ENCODE measurements around the gene EHMT1.

EHMT1 gene

DNA sequence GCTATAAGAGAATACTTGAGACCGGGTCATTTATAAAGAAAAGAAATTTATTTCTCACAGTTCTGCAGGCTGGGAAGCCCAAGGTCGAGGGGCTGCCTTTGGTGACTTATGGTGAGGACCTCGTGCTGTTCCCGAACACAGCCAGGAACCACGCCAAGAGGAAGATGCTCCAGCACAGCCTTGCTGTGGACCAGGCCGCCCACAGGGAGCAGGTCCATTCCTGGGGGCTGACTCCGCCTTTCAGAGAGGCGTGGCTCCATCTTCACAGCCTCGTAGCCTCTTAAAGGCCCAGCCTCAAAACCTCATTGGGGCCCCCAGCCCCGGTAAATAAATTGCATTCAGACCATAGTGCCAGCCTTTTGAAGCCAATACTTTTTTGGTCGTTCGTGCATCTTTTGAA is 165.2 kb downstream of the EHMT1 start:
- H3K4me1 ChIP-seq (ENCODE audit: control insufficient read depth, insufficient read depth, low read length) = peaks cover 7% of the 10 kb centered on the region
- H3K4me3 ChIP-seq (ENCODE audit: low read depth, low read length) = no peak overlapping the region
- H3K9me3 ChIP-seq (ENCODE audit: control insufficient read depth, insufficient read depth, low read length) = no peaks in the 10 kb centered on the region
- H3K27me3 ChIP-seq (ENCODE audit: control insufficient read depth, insufficient read depth, low read length) = no peaks in the 10 kb centered on the region
- no peak overlapping the region for H3K27ac ChIP-seq (ENCODE audit: low read depth, low read length)
- no peak overlapping the region for H3K9ac ChIP-seq (ENCODE audit: low read depth, low read length)
- peaks cover 52% of the 10 kb centered on the region for H3K36me3 ChIP-seq (ENCODE audit: control insufficient read depth, insufficient read depth, low read length)

DNA sequence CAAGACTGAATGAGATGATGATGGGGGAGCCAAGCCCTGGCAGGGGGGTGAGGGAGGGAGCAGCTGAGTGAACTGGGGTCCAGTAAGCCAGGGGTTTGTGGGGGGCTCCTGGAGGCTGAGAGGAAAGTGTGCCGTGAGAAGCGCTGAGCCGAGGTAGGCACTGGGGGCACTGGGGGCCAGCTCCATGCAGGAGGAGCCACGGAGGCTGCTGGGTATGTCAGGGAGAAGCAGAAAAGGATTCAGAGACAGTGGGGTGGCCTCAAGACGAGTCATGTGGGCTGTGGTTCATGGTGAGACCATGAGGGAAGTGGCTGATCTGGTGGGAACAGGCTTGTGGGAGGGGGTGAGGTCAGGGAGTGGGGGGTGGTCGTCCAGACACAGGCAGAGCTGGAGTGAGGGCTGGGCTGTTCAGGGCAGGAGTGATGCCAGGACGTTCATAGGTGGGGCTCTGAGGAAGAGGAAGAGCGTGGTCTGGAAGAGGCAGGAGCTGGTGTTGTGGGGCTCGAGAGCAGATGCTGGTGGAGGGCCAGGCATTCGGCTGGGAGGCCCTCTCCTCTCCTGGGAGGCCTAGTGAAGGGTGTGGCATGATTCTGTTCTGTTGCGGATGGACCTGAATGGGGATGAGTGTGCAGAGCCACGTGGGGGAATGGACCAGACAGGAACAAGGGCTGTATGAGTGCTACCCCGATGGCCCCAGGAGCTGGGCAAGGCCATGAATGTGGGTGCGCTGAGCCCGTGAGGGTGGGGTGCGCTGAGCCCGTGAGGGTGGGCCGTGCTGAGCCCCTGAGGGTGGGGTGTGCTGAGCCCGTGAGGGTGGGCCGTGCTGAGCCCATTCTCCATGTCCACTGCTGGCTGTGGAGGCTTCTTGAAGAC is 166.1 kb downstream of the EHMT1 start:
- no peaks in the 10 kb centered on the region for H3K27me3 ChIP-seq (ENCODE audit: control insufficient read depth, insufficient read depth, low read length)
- no peak overlapping the region for H3K27ac ChIP-seq (ENCODE audit: low read depth, low read length)
- H3K9ac ChIP-seq (ENCODE audit: low read depth, low read length) = no peak overlapping the region
- H3K4me3 ChIP-seq (ENCODE audit: low read depth, low read length) = no peak overlapping the region
- H3K9me3 ChIP-seq (ENCODE audit: control insufficient read depth, insufficient read depth, low read length) = no peaks in the 10 kb centered on the region
- peaks cover 46% of the 10 kb centered on the region for H3K36me3 ChIP-seq (ENCODE audit: control insufficient read depth, insufficient read depth, low read length)
- peaks cover 7% of the 10 kb centered on the region for H3K4me1 ChIP-seq (ENCODE audit: control insufficient read depth, insufficient read depth, low read length)

DNA sequence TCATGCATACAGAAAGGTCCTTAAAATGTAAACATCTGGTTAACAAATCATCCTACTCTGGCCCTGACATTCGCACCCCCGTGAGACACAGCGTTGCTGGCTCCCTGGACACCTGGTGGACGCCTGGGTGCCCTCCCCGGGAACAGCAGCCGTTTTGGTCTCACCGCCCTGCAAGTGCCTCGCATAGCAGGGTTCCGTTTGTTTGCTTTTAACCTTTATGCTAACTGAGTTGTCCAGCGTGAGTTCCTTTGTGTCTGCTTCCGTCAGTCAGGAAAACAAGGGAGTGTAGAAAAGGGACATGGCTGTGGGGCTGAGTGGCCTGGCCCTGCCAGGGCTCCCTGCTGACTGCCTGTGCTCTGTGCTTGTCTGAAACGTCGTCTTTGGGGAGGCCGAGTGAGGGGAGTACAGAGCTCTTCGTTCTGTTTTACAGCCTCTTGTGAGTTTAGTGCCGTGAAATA is 166.9 kb downstream of the EHMT1 start:
- Histone ChIP-seq H3K9ac (ENCODE audit: low read depth, low read length) (no peak overlapping the region), H3K4me1 (ENCODE audit: control insufficient read depth, insufficient read depth, low read length) (peaks cover 7% of the 10 kb centered on the region), H3K27me3 (ENCODE audit: control insufficient read depth, insufficient read depth, low read length) (no peaks in the 10 kb centered on the region), H3K9me3 (ENCODE audit: control insufficient read depth, insufficient read depth, low read length) (no peaks in the 10 kb centered on the region), H3K36me3 (ENCODE audit: control insufficient read depth, insufficient read depth, low read length) (peaks cover 53% of the 10 kb centered on the region), H3K4me3 (ENCODE audit: low read depth, low read length) (no peak overlapping the region), H3K27ac (ENCODE audit: low read depth, low read length) (peak overlapping the region; percentile 18)

DNA sequence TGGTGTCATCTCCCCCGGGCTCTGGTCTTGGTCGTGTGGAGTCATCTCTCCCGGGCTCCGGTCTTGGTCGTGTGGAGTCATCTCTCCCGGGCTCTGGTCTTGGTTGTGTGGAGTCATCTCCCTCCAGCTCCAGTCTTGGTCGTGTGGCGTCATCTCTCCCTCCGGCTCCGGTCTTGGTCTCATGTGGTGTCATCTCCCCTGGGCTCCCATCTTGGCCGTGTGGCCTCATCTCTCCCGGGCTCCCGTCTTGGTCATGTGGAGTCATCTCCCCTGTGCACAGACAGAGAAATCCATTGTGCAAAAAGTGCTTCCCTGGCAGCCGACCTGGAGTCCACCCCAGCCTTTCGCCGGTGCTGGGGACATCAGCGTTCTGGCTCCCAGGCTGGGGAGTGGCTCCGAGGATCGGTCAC is 167.7 kb downstream of the EHMT1 start:
- Histone ChIP-seq H3K27ac (ENCODE audit: low read depth, low read length) (no peak overlapping the region), H3K36me3 (ENCODE audit: control insufficient read depth, insufficient read depth, low read length) (peaks cover 57% of the 10 kb centered on the region), H3K9me3 (ENCODE audit: control insufficient read depth, insufficient read depth, low read length) (no peaks in the 10 kb centered on the region), H3K27me3 (ENCODE audit: control insufficient read depth, insufficient read depth, low read length) (no peaks in the 10 kb centered on the region), H3K9ac (ENCODE audit: low read depth, low read length) (no peak overlapping the region), H3K4me3 (ENCODE audit: low read depth, low read length) (no peak overlapping the region), H3K4me1 (ENCODE audit: control insufficient read depth, insufficient read depth, low read length) (peaks cover 7% of the 10 kb centered on the region)

DNA sequence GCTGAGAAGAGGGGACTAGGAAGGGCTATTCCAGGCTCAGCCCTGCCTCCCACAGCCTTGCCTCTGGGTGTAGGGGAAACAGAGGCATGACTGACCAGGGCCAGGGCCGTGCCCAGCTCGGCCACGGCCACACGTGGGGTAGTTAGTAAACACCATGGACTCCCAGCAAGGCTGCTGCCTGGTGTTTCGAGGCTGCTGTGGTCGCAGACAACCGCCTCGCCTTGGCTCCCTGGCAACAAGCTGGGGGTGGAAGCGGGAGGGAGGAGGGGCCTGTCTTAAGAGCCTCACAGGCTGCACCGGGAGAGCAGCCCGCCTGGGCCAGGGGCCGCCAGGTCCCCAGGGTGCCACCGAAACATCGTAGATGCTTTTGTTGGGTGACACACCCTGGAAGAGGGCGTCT is 168.6 kb downstream of the EHMT1 start:
- Histone ChIP-seq H3K36me3 (ENCODE audit: control insufficient read depth, insufficient read depth, low read length) (peaks cover 56% of the 10 kb centered on the region), H3K9ac (ENCODE audit: low read depth, low read length) (no peak overlapping the region), H3K27ac (ENCODE audit: low read depth, low read length) (no peak overlapping the region), H3K4me1 (ENCODE audit: control insufficient read depth, insufficient read depth, low read length) (peaks cover 7% of the 10 kb centered on the region), H3K27me3 (ENCODE audit: control insufficient read depth, insufficient read depth, low read length) (no peaks in the 10 kb centered on the region), H3K4me3 (ENCODE audit: low read depth, low read length) (no peak overlapping the region), H3K9me3 (ENCODE audit: control insufficient read depth, insufficient read depth, low read length) (no peaks in the 10 kb centered on the region)

DNA sequence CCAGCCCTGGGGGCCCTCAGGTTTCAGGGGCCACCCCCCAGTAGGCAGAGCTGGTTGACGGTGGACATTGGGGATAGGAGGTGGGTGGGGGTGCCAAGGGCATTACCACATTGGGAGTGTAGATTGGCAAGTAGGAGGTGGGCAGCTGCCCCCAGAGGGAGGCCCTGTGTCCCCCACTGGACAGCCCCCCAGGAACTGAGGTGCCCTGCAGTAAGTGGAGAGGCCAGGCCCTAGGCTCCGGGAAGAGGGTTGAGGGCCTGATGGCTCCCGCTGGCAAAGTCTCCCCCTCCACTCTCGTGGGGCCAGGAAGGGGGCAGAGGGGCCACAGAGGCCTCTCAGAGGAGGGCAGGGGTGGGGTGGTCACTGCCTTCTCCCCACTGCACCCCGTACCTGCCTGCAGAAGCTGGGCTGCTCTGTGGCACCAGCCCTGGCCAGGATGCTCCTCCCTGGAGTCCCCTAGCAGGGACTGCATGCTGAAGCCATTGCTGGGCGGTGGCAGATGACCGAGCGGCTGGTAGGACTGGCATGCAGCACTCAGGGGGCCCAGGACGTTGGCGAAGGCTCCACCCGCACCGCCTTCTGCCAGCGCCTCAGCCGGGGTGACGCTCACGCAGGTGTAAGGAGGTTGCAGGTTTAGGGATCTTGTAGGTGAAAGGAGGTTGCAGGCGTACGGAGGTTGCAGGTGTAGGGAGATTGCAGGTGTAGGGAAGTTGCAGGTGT is 169.1 kb downstream of the EHMT1 start:
- no peaks in the 10 kb centered on the region for H3K27me3 ChIP-seq (ENCODE audit: control insufficient read depth, insufficient read depth, low read length)
- H3K9me3 ChIP-seq (ENCODE audit: control insufficient read depth, insufficient read depth, low read length) = no peaks in the 10 kb centered on the region
- H3K27ac ChIP-seq (ENCODE audit: low read depth, low read length) = no peak overlapping the region
- H3K4me3 ChIP-seq (ENCODE audit: low read depth, low read length) = no peak overlapping the region
- peaks cover 56% of the 10 kb centered on the region for H3K36me3 ChIP-seq (ENCODE audit: control insufficient read depth, insufficient read depth, low read length)
- H3K4me1 ChIP-seq (ENCODE audit: control insufficient read depth, insufficient read depth, low read length) = peaks cover 7% of the 10 kb centered on the region
- H3K9ac ChIP-seq (ENCODE audit: low read depth, low read length) = no peak overlapping the region

DNA sequence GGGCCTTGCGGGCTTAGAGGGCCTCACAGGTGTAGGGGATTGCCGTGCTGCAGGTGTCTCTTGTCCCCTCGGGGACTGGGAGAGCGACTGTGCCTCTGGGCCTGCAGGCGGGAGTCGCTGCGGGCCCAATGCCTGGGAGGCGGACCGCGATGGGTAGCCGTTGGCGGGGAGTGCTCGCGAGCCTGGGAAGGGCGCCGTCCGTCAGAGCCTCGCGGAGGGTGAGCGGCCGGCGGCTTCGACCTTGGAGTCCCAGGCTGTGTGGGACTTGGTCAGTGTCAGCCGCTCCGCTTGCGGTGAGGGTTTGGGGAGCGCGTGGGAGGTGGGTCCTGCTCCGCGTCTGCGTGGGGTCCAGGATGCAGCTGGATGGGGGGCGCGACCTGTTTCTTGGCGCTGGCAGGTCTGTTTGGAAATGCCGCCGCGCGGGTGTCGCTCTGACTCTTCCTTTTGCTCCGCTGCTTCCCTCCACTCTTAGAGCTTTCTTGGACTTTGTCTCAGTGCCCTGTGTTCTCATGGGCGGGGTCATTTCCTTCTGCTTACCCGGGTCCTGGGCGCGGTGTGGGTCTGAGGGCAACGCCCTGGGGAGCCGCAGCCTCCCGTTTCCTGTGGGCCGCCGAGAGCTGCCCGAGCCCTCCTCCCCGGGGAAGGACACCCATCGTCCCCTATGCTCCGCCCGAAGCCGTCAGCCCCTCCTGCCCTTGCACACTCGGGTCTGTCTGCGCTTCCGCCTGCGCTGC is 169.9 kb downstream of the EHMT1 start:
- Histone ChIP-seq H3K27ac (ENCODE audit: low read depth, low read length) (no peak overlapping the region), H3K9me3 (ENCODE audit: control insufficient read depth, insufficient read depth, low read length) (no peaks in the 10 kb centered on the region), H3K9ac (ENCODE audit: low read depth, low read length) (no peak overlapping the region), H3K36me3 (ENCODE audit: control insufficient read depth, insufficient read depth, low read length) (peaks cover 57% of the 10 kb centered on the region), H3K4me1 (ENCODE audit: control insufficient read depth, insufficient read depth, low read length) (peaks cover 7% of the 10 kb centered on the region), H3K27me3 (ENCODE audit: control insufficient read depth, insufficient read depth, low read length) (no peaks in the 10 kb centered on the region), H3K4me3 (ENCODE audit: low read depth, low read length) (no peak overlapping the region)

DNA sequence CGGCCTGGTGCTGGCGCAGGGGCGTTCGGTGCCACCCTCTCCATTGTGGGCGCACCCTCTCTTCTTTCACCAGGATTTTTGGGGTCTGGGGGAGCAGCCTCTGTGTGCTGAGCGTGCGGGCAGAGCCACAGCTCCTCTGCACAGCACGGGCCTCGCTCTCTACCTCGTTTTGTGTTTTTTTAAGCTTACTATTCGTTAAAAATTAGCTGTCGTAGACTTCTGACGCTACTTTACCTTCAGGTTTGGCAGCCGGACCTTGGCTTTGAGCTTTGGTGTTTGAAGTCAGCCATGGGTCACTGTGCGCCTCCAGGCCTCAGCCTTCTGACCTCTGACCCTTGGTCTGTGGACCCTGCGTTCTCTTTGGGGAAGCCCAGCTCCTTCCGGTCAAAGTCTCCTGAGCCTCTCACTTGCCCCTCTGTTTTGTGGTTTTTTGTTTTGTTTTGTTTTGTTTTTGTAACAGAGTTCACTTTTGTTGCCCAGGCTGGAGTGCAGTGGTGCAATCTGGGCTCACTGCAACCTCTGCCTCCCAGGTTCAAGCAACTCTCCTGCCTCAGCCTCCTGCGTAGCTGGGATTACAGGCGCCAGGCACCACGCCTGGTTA is 170.6 kb downstream of the EHMT1 start:
- peaks cover 7% of the 10 kb centered on the region for H3K4me1 ChIP-seq (ENCODE audit: control insufficient read depth, insufficient read depth, low read length)
- H3K9ac ChIP-seq (ENCODE audit: low read depth, low read length) = no peak overlapping the region
- peaks cover 58% of the 10 kb centered on the region for H3K36me3 ChIP-seq (ENCODE audit: control insufficient read depth, insufficient read depth, low read length)
- H3K4me3 ChIP-seq (ENCODE audit: low read depth, low read length) = no peak overlapping the region
- no peak overlapping the region for H3K27ac ChIP-seq (ENCODE audit: low read depth, low read length)
- H3K27me3 ChIP-seq (ENCODE audit: control insufficient read depth, insufficient read depth, low read length) = no peaks in the 10 kb centered on the region
- H3K9me3 ChIP-seq (ENCODE audit: control insufficient read depth, insufficient read depth, low read length) = no peaks in the 10 kb centered on the region

DNA sequence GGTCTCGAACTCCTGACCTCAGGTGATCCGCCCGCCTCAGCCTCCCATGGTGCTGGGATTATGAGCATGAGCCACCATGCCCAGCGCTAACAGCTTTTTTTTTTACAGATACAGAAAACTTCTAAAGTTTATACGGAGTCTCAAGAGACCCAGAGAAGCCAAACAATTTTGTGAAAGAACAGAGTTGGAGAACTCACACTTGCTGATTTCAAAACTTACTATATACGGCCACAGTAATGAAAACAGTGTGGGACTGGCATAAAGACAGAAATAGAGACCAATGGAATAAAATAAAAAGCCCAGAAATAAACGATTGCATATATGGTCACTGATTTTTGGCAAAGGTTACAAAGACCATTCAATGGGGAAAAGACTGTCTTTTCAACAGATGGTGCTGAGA is 173.1 kb downstream of the EHMT1 start:
- H3K27me3 ChIP-seq (ENCODE audit: control insufficient read depth, insufficient read depth, low read length) = no peaks in the 10 kb centered on the region
- no peak overlapping the region for H3K9ac ChIP-seq (ENCODE audit: low read depth, low read length)
- peaks cover 72% of the 10 kb centered on the region for H3K36me3 ChIP-seq (ENCODE audit: control insufficient read depth, insufficient read depth, low read length)
- no peak overlapping the region for H3K27ac ChIP-seq (ENCODE audit: low read depth, low read length)
- no peaks in the 10 kb centered on the region for H3K4me1 ChIP-seq (ENCODE audit: control insufficient read depth, insufficient read depth, low read length)
- H3K9me3 ChIP-seq (ENCODE audit: control insufficient read depth, insufficient read depth, low read length) = no peaks in the 10 kb centered on the region
- no peak overlapping the region for H3K4me3 ChIP-seq (ENCODE audit: low read depth, low read length)

DNA sequence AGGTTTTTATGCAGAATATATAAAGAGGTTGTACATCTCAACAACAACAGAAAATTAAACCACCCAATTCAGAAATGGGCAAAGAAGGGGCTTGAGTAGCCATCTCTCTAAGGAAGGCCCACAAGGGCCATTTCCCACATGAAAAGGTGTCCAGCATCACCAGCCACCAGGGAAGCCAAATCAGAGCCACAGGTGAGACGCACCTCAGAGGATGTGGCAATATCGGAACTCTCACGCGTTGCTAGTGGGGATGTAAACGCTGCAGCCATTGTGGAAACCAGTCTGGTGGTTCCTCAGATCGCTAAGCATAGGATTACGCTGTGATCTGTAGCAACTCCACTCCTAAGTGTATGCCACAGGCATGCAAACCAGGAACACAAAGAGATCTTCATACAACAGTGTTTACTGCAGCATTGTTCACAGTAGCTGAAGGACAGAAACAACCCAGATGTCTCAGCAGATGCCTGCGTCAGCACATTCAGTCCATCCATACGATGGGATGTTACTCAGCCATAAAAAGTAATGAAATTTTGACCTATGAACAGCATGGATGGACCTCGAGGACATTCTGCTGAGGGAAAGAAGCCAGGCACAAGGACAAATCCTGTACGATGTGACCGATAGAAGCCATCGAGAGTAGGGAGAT is 174.5 kb downstream of the EHMT1 start:
- Histone ChIP-seq H3K9ac (ENCODE audit: low read depth, low read length) (no peak overlapping the region), H3K27me3 (ENCODE audit: control insufficient read depth, insufficient read depth, low read length) (no peaks in the 10 kb centered on the region), H3K4me3 (ENCODE audit: low read depth, low read length) (no peak overlapping the region), H3K36me3 (ENCODE audit: control insufficient read depth, insufficient read depth, low read length) (peaks cover 83% of the 10 kb centered on the region), H3K9me3 (ENCODE audit: control insufficient read depth, insufficient read depth, low read length) (no peaks in the 10 kb centered on the region), H3K27ac (ENCODE audit: low read depth, low read length) (no peak overlapping the region), H3K4me1 (ENCODE audit: control insufficient read depth, insufficient read depth, low read length) (no peaks in the 10 kb centered on the region)

Data from HUES48 (cell line).